ENCODE results near the gene SCAF8.

GRCh38 chr6:154797857-154798256 is 64.6 kb downstream of the SCAF8 start:
- TF ChIP-seq YY1 (IDR thresholded peaks at IDR 0.05; ENCODE audit: borderline replicate concordance in 1 of 3, control insufficient read depth in 1 of 3, extremely low read depth in 1 of 3, insufficient read depth in 3 of 3, insufficient read length in 1 of 3, insufficient replicate concordance in 2 of 3, low read depth in 1 of 3, low read length in 2 of 3) (no peak), CTCF (IDR thresholded peaks at IDR 0.05 in 2 of 3, conservative IDR thresholded peaks at IDR 0.05 in 1 of 3; ENCODE audit: insufficient read depth in 2 of 3, low read depth in 1 of 3, low read length in 3 of 3) (no peak), ETV6 (IDR thresholded peaks at IDR 0.05; ENCODE audit: borderline replicate concordance in 1 of 2, low read depth in 2 of 2, low read length in 1 of 2) (no peak), ETV6 (CRISPR knock-in tag; IDR thresholded peaks at IDR 0.05; ENCODE audit: borderline replicate concordance) (no peak), ETV1 (tag; conservative IDR thresholded peaks at IDR 0.05; ENCODE audit: low read depth) (no peak)

Measured in K562 (cell line).